GM06990 (cell line): Measurements from ENCODE around the gene SPEG.

Experiments
- DNase-seq: peaks from one replicate; pipeline ENCODE4 v3.0.0-alpha.2; 2011; ENCODE audit not compliant: insufficient read length; ENCODE audit errors: extremely low read depth
- H3K27me3 ChIP-seq: replicated peaks from 2 replicates; pipeline ENCODE4 v1.6.0; 2011; ENCODE audit warnings: low read length; ENCODE audit not compliant: control insufficient read depth, insufficient read depth
- H3K36me3 ChIP-seq: 2 replicates; pipeline ENCODE4 v1.5.1; 2011; ENCODE audit warnings: low read length; ENCODE audit not compliant: control insufficient read depth, insufficient read depth
- H3K4me3 ChIP-seq: replicated peaks from 2 replicates; pipeline ENCODE4 v1.5.1; 2011; ENCODE audit warnings: low read depth, mild to moderate bottlenecking, control low read depth, low read length
- CTCF ChIP-seq: IDR thresholded peaks from 2 replicates; pipeline ENCODE4 v1.5.1; 2011; ENCODE audit warnings: low read length, control low read depth, mild to moderate bottlenecking, inconsistent platforms; ENCODE audit not compliant: insufficient read depth, poor library complexity, severe bottlenecking

The SPEG gene

GRCh38 chr2:219485201-219485580 lies 50.5 kb downstream of the SPEG start:
- no peak for DNase-seq
- peaks cover 1% of the 10 kb centered on the region; the same call in 1 of the 2 replicates for H3K27me3 ChIP-seq
- TF ChIP-seq CTCF: no peak
- H3K36me3 ChIP-seq: no peaks in the 10 kb centered on the region
- H3K4me3 ChIP-seq: no peak overlapping the region

GRCh38 chr2:219486380-219486959 lies 51.8 kb downstream of the SPEG start:
- H3K36me3 ChIP-seq: no peaks in the 10 kb centered on the region
- peaks cover 1% of the 10 kb centered on the region; the same call in 1 of the 2 replicates for H3K27me3 ChIP-seq
- no peak for TF ChIP-seq CTCF
- DNase-seq: no peak
- no peak overlapping the region for H3K4me3 ChIP-seq

DNA sequence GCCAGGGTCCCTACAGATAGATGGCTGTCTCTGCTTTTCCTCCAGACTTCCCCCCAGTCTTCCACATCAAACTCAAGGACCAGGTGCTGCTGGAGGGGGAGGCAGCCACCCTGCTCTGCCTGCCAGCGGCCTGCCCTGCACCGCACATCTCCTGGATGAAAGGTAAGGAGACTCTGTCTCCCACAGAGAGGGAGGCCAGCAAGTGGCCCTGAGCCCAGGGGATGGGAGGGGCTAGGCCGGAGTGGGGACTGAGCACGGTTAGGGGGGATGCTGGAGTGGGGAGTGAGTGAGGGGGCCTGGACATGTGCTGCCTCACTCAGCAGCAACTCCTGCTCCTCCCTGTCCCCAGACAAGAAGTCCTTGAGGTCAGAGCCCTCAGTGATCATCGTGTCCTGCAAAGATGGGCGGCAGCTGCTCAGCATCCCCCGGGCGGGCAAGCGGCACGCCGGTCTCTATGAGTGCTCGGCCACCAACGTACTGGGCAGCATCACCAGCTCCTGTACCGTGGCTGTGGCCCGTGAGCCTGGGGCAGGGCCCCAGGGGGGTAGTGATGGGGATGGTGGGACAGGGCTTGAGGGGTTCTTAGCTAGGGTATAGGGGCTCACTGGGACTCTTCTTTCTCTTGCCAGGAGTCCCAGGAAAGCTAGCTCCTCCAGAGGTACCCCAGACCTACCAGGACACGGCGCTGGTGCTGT lies 53.7 kb downstream of the SPEG start:
- H3K27me3 ChIP-seq: no peaks in the 10 kb centered on the region; the same call in 1 of the 2 replicates
- TF ChIP-seq CTCF: no peak

DNA sequence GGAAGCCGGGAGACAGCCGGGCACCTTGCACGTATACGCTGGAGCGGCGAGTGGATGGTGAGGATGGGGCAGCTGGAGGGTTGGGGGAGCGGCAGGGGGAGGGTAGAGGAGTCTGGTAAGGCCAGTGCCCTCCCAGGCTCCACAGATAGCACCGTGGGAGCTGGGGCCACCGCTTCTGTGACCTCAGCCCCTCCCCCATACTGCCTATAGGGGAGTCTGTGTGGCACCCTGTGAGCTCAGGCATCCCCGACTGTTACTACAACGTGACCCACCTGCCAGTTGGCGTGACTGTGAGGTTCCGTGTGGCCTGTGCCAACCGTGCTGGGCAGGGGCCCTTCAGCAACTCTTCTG lies 54.2 kb downstream of the SPEG start:
- no peaks in the 10 kb centered on the region for H3K36me3 ChIP-seq
- H3K27me3 ChIP-seq: no peaks in the 10 kb centered on the region; the same call in 1 of the 2 replicates
- no peak for TF ChIP-seq CTCF
- no peak for DNase-seq
- H3K4me3 ChIP-seq: no peak overlapping the region

More for the DNA sequence above, 53.7 kb downstream of the SPEG start:
- DNase-seq: no peak
- Histone ChIP-seq H3K4me3 (no peak overlapping the region), H3K36me3 (no peaks in the 10 kb centered on the region)

- TF ChIP-seq CTCF: no peak
Measured at GRCh38 chr2:219489315-219489714, 54.7 kb downstream of the SPEG start.

GRCh38 chr2:219490186-219490585 lies 55.5 kb downstream of the SPEG start:
- Histone ChIP-seq H3K36me3 (no peaks in the 10 kb centered on the region), H3K4me3 (no peak overlapping the region), H3K27me3 (no peaks in the 10 kb centered on the region; the same call in 1 of the 2 replicates)
- no peak for TF ChIP-seq CTCF
- no peak for DNase-seq

More at GRCh38 chr2:219489315-219489714, 54.7 kb downstream of the SPEG start:
- H3K27me3 ChIP-seq: no peaks in the 10 kb centered on the region; the same call in 1 of the 2 replicates
- H3K4me3 ChIP-seq: no peak overlapping the region
- no peaks in the 10 kb centered on the region for H3K36me3 ChIP-seq
- no peak for DNase-seq
